Globus pallidus (tissue), 1 donor: ENCODE results near the gene SWAP70.
A peak's percentile ranks its signal among the peaks of the same experiment; 100 is the strongest.

Experiments used
- DNase-seq: peaks from one replicate; pipeline ENCODE4 v3.0.0-alpha.2; 2015; ENCODE audit warnings: low spot score

Gene SWAP70

GRCh38 chr11:9651899-9652748 lies 11.8 kb upstream of the SWAP70 start:
- DNase-seq: no peak

- no peak for DNase-seq
Observed at GRCh38 chr11:9653871-9654270, 10.0 kb upstream of the SWAP70 start.

- DNase-seq: no peak
Observed at GRCh38 chr11:9656864-9657263, 7.0 kb upstream of the SWAP70 start.

GRCh38 chr11:9657531-9657930 lies 6.3 kb upstream of the SWAP70 start:
- no peak for DNase-seq

- DNase-seq: no peak
Observed at GRCh38 chr11:9660886-9661285, 3.0 kb upstream of the SWAP70 start.

GRCh38 chr11:9662273-9662672 lies 1.6 kb upstream of the SWAP70 start:
- DNase-seq: peak; percentile 64

- peak; percentile 35 for DNase-seq
Observed at GRCh38 chr11:9664276-9665171, 647 bp downstream of the SWAP70 start.

GRCh38 chr11:9665749-9666148 lies 1.9 kb downstream of the SWAP70 start:
- DNase-seq: no peak

GRCh38 chr11:9669954-9670353 lies 6.1 kb downstream of the SWAP70 start:
- DNase-seq: no peak

GRCh38 chr11:9672288-9672916 lies 8.5 kb downstream of the SWAP70 start:
- DNase-seq: no peak

- DNase-seq: no peak
Observed at GRCh38 chr11:9672918-9673317, 9.0 kb downstream of the SWAP70 start.

GRCh38 chr11:9675691-9676090 lies 11.8 kb downstream of the SWAP70 start:
- DNase-seq: no peak

- DNase-seq: no peak
Observed at GRCh38 chr11:9677951-9678350, 14.1 kb downstream of the SWAP70 start.

GRCh38 chr11:9678576-9678975 lies 14.7 kb downstream of the SWAP70 start:
- no peak for DNase-seq

- no peak for DNase-seq
Observed at GRCh38 chr11:9680028-9680427, 16.2 kb downstream of the SWAP70 start.

GRCh38 chr11:9681583-9682372 lies 17.9 kb downstream of the SWAP70 start:
- DNase-seq: no peak

- DNase-seq: no peak
Observed at GRCh38 chr11:9687711-9688477, 24.0 kb downstream of the SWAP70 start.

- DNase-seq: peak; percentile 93
Observed at GRCh38 chr11:9688716-9689511, 25.0 kb downstream of the SWAP70 start.

- DNase-seq: no peak
Observed at GRCh38 chr11:9689721-9690120, 25.8 kb downstream of the SWAP70 start.

GRCh38 chr11:9691865-9692264 lies 28.0 kb downstream of the SWAP70 start:
- no peak for DNase-seq
